ENCODE results near the gene FAM227B. TPM values are rescaled to one million over a fixed set of nuclear protein-coding genes. Genes with fewer than 3 reads are reported as not detected.

Gene FAM227B
- total RNA-seq, 1 donor from 2014 or later, result 3.8 TPM

DNA sequence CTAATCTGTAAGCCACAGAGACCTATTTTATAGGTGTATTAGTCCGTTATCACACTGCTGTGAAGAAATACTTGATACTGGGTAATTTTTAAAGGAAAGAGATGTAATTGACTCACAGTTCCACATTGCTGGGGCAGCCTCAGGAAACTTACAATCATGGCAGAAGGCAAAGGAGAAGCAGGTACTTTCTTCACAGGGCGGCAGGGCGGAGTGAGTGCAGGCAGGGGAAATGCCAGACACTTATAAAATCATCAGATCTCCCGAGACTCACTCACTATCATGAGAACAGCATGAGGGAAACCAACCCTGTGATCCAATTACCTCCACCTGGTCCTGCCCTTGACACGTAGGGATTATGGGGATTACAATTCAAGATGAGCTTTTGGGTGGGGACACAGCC, 341.9 kb downstream of the FAM227B start:
- DNase-seq (ENCODE audit: low spot score), result no peak
- peaks cover 7% of the 10 kb centered on the region for H3K36me3 Mint-ChIP-seq (ENCODE audit: low read depth, unreplicated experiment)
- no peak overlapping the region for H3K27ac Mint-ChIP-seq (ENCODE audit: unreplicated experiment)
- H3K4me3 Mint-ChIP-seq (ENCODE audit: unreplicated experiment), result no peak overlapping the region
- H3K4me1 Mint-ChIP-seq (ENCODE audit: unreplicated experiment), result peaks cover 2% of the 10 kb centered on the region
- TF ChIP-seq, protein P1, sequence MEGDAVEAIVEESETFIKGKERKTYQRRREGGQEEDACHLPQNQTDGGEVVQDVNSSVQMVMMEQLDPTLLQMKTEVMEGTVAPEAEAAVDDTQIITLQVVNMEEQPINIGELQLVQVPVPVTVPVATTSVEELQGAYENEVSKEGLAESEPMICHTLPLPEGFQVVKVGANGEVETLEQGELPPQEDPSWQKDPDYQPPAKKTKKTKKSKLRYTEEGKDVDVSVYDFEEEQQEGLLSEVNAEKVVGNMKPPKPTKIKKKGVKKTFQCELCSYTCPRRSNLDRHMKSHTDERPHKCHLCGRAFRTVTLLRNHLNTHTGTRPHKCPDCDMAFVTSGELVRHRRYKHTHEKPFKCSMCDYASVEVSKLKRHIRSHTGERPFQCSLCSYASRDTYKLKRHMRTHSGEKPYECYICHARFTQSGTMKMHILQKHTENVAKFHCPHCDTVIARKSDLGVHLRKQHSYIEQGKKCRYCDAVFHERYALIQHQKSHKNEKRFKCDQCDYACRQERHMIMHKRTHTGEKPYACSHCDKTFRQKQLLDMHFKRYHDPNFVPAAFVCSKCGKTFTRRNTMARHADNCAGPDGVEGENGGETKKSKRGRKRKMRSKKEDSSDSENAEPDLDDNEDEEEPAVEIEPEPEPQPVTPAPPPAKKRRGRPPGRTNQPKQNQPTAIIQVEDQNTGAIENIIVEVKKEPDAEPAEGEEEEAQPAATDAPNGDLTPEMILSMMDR (IDR thresholded peaks at IDR 0.05; ENCODE audit: unreplicated experiment), result no peak
- H3K27me3 Mint-ChIP-seq (ENCODE audit: unreplicated experiment), result no peaks in the 10 kb centered on the region
- H3K9me3 Mint-ChIP-seq (ENCODE audit: unreplicated experiment), result no peaks in the 10 kb centered on the region

Other genes with a start within 250 kb of the FAM227B start
- gene FGF7, start 197.6 kb downstream of the FAM227B start, total RNA-seq (ENCODE audit: unreplicated experiment), result 0.23 TPM
- 14.5 TPM for gene DTWD1, start 230 bp upstream of the FAM227B start, total RNA-seq (ENCODE audit: unreplicated experiment)